NCI-H524 (cell line): Measurements from ENCODE around the gene VEGFA.

Source experiments
- DNase-seq, 2 experiments: peaks; one replicate each; lab custom pipeline; 2025; lab: John Stamatoyannopoulos, UW

The VEGFA gene

DNA sequence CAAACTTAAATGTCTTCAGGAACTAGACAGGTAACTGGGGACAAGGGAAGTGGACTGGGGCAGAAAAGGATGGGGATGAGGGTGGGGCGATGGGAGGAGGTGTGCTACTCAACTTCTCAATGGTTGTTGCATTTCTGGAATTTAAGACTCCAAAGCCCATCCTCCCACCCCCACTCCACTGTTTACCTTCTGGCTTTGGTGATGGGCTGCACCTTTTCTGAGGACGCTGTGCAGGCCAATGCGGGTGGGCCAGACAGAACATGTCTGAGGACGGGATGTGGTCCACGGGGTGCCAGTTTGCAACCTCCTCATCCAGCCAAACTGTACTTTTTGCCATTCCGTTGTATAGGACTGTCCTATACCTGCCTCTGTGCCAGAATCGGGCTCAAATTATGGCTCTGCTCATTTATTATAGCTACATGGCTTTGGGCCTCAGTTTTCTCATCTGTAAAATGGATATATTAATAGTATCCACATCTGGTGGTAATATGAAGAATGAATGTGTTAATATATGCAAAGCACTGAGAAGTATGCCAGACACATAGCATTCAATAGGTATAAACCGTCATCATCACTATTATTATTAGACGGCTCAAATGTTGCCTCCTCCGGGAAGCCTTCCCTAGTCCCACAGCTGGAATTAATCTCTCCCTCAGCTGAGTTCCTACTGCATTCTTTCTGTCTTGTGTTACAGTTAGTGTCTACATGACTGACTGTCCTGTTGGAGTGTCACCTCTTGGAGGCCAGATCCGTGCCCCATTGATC is 31.0 kb upstream of the VEGFA start:
- DNase-seq, result no peak

DNA sequence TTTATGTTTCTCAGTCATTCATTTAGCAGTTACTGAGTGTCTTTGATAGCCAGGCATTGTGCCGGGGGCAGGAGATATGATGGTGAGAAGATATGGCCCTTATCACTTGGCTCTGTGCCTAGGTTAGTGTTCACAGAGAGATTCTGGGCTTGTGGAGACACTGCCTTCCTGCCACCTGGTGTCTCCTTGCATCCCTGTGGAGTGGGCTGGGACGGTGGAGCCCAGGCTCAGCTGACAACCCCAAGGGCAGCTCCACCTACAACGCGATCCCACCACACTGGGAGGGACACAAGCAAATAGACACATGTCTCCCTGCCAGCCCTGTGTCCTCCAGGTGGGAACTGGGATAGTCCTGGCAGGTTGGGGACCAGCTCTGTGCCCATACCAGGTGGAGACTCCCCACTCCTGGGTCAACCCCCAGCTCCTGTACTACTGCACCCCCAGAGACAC is 30.3 kb upstream of the VEGFA start:
- no peak for DNase-seq

DNA sequence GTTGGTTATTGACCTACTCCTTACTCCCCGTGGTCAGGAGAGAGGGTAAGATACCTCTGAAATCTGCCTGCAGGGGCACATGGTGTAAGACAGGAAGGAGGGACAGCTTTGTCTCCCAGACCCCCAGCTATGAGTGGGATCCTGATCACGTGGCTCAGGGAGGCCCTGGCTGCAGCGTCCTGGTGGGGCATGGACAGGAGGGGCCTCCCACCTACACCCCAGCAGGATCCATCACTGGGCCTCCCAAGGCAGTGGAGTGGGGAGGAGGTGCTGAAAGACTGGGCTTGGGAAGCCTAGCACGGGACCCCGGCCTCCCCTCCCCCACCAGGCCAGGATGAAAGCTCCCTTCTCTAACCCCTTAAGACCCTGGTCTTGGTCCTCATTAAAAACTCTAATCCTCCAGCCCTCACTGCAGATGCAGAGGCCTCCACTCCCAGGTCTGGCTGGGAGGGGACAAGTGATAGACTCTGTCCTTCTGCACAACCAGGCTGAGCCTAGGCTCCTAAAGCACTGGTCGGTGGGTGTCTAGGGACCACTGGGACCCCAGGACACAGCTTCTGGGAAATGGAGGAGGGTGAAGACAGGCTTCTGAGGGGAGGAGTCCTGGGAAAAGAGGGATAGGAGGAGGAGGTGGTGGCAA is 29.6 kb upstream of the VEGFA start:
- DNase-seq, result no peak

DNA sequence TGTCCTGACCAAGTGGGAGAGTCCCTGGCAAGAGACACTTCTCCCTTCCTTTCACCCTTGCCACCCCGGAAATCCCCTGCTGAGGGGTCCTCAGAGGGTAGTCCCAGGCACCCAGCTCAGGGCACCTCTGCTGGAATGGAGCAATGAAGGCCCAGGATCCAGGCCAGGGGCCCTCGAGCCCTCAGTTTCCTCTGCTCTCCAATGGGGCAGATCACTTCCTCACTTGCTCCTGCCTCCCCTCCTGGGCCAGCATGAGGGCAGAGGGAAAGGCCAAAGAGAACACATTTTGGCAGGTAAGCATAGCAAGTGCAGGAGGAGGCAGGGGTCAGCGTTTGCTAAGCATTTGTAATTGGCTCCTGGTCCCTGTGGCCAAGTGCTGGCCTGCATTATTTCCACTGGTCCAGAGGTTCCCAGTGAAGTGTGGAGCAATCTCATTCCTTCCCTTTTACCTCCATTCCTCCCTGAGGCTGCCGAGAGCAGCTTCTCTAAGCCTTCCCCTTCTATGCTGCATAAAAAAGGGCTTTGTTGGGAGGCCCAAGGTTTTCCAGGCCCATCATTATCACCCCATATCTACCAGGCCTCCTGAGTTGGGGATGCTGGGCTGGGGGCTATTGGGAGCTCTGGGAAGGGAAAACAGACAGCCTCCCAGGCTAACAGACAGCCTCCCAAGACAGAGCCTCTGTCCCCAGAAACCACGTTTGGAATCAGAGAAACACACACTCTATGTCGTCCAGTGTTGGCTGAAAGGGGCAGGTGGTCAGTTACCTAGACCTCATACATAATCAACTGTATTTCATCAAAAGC is 28.8 kb upstream of the VEGFA start:
- no peak for DNase-seq

DNA sequence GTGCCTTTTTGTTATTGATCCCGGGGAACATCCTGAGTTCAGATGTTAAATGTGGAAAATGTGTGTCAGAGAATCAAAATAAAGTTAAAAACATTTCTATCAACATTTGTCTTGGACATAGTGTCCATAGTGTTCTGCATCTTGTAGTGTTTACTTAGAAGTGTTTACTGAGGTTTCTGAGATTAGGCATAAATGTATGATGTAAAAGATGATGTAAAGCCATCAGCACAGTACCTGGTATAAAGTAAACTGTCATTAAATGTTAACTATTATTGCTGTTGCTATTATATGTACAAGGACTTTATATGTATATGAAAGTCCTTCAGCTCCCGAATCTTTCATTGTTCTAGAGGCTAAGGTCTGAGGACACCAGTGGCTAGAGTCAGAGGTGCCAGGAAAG is 28.2 kb upstream of the VEGFA start:
- no peak for DNase-seq

DNA sequence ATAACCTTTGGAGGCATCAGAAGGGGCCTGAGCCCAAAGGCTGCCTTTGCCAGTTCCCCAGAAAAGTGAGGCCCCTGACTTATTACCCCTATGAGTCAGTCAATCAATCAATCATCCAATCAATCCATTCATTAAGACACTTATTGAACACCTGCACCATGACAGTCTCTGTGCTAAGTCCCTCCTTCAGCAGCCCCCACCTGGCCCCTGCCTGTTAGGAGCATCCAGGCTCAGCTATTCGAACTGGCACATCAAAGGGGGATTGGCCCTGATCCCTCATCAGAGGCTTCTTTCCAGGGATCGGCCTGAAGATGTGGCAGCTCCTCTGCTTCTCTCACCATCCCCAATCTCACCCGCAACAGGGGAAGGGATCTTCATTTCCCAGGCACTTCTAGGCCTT is 27.7 kb upstream of the VEGFA start:
- DNase-seq, result no peak

DNA sequence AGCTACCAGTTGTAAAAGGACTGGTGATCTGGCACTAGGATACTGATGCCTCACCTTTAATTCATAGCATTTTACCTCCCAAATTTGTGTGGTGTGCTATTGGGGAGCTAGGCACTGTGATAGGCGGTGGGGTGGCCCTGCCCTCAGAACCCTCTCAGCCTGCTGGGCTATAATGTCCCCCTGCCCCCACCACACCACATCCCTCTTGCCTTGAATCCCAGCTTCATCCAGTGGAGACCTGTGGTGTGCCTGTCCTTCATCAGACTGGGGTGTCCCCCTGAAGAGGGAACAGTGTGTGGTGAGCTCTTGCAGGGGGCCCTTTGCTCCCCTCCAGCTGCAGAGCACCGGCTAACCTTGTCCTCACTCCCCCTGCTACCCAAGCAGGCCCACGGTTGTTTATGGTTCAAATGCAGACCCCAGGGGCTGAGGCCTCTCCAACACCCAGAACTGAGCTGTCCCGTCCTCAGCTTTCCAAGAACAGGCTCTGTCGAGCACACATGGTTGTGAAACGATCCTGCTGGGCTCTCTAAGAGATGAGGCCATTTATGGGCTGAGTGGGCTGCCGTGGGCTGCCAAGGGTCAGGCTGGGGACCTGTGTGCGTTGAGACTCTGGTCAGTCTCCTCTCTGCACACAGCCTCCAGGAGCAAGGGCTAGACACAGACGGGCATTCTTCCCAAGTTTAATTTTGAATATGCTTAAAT is 26.9 kb upstream of the VEGFA start:
- DNase-seq, result no peak

DNA sequence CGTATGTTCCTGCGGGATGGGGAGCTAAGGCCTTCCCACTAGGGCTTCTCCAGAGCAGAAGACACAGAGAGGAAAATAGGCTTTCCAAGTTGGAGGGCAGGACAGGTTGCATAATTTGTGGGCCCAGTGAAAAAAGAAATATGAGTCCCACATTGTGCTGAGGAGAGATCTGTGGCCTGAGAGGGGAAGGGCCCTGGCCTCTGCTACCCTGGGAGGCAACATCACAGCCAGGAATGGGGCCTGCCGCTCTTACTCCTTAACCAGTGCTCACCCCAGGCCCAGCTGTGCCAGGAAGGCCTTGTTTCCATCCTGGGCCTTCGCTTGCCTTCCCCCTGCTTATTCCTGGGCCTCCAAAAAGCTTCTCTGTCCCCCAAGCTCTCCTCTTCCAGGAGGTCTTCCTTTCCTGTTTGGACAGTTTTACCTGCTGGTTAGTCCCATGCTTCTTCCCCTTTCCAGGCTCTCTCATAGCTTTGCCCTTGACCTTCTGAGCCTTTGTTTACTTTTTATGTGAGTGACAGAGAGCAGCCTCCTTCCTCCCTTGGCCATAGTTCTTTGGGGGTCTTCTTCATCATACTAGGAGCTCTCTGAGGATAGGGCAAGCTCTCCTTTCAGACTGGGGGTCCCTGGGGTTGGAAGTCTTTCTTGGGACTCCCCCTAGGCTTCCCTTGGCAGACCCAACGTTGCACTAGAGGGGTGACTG is 26.2 kb upstream of the VEGFA start:
- no peak for DNase-seq

DNA sequence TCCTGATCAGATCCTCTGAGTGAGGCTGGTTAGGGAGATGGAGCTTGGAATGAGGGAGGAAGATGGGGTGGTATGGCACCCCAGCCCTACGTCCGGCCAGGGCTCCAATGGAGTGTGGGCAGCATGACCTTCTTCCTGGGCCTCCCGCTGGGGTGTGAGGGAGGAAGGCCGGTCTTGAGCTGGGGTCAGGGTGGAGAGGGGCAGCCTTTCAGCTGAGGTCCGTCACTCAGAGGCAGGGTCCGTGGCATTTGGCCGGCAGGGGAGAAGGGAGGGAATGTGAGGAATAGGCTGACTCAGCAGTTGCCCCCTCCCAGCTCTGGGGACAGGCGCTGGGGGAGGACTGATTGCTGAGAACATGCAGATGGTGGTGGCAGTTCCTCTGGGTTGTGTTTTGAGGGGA is 25.5 kb upstream of the VEGFA start:
- DNase-seq, result no peak

DNA sequence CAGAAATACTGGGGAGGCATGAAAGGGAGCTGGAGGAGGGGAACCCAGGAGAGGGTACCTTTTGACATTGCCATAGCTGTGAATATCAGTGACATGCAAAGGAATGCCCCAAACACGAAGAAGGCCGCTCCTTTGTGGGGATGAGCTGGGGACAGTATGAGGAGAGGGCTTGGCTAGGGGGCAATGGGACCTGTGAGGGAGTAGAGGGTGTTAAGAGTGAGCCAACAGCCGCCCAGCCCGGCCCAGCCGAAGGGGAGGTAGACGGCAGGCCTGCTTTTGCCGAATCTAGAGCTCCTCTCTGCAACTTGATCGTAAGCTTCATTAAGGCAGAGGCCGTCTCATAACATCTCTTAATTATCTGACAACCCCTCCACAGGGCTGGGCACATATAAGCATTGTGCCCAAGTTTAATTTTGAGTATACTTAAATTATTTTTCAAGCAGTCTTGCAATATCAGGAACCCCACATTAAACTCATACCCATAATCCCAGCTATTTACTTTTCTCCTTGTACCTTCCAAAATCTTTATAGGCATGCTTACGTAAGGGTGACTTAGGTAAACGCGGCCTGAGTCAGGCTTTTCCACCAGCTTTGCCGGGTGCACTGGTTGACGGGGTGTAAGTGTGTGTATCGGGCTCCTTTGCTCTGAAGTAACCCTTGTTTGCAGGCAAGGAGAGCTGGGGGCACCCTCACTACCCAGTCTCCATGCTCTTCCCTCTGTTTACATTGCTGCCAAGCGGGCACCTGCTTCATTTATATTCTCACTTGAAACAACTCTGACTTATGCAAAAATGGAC is 24.9 kb upstream of the VEGFA start:
- DNase-seq, result no peak

DNA sequence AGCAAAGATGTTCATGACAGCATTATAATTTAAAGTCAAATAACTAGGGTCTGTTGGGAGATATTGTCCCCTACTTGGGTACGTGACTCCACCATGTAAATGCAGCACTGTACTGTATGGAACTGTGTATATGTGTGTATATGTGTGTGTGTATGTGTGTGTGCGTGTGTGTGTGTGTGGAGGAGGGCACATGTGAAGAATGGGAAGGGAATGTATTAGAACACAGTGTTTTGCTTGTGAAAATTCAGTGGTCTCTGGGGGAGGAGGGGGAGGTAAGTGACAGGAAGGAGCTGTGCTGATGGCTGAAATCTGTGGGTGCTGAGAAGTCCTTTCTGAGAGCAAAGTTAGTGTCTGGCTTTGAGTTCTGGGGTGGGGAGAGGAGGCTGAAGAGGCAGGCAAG is 23.9 kb upstream of the VEGFA start:
- DNase-seq, result no peak

DNA sequence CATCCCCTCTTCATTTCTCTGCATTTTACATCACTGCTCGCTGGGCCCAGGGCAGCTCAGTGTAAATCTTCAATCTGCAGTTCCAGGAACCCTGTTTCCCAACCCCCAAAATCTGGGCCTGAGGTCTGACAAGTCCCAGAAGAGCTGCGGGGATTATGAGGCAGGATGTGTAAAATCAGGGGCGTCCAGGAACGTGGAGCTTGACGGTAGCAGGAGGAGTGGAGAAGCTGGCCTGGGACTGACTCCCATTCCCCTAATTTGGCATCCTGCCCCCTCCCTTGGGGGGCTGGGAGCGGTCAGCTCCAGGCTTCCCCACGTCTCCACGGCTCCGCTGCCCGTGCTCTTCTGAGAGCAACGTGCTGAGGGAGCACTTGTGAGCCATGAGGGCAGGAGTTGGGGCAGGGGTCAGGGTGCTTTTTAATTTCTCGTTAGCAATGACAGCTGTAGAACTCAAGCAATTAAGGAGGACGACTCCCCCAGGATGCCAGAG is 23.4 kb upstream of the VEGFA start:
- no peak for DNase-seq

DNA sequence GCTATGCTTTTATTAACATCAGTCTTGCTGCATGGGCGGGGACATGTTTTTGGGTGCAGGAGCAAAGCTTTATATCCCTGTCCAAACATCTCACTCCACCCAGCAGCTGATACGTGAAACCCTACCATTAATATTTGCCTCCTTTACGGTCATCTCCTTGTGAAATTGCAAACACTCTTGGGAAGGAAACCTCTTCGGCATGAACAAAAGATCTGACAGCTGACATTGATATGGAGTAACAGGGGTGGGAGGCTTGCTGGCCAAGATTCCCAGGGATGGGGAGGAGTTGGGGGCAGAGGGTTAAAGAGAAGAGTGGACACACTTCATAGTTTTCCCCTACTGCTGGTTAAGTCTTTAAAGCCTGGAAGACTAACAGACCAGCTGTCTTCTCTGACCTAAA is 22.2 kb upstream of the VEGFA start:
- no peak for DNase-seq

DNA sequence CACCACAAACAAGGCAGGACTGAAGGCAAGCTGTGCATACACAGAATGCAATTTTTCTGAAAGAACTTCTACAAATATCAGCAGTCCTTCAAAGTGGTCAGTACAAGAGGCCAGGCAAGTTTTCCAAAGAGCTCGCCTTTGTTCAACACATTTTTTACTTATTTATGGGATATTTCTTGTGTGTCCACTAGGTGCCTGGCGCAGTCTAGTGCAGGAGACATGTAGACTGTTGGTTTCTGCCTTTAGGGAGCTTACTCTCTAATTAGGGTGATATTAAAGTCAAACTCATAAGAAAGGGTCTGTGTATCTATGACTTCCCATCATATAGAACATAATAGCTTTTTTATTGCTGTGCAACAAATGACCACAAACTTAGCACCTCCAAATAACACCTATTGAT is 21.2 kb upstream of the VEGFA start:
- DNase-seq, result no peak

DNA sequence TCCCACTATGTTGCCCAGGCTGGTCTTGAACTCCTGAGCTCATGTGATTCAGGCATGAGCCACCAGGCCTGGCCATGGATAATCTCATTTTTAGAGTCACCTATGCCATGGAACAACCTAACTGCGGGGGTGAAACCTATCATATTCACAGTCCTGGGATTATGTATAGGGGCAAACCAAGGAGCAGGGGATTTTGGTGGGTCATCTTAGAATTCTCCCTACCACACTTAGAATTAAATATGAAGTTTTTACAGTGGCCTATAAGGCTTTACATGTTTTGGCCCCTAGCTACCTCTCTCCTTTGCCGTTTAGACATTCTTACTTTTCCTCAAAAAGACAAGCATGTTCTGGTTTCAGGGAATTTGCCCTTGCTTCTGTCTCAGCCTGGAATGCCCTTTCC is 20.6 kb upstream of the VEGFA start:
- DNase-seq, result no peak

DNA sequence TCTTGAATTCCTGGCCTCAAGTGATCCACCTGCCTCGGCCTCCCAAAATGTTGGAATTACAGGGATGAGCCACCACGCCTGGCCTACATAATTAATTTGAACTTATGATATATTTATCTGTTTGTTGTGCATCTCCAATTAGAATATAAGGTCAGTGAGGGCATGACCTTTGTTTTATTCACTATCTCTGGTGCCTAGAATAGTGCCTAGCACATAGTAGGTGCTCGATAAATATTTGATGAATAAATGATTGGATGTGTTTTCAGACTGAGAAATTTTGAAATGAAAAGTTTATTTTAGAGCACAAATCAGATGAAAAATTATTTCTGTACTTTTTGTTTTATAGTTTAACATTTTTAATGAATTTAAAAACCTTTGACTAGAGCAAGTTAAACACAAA is 19.4 kb upstream of the VEGFA start:
- DNase-seq, result no peak

DNA sequence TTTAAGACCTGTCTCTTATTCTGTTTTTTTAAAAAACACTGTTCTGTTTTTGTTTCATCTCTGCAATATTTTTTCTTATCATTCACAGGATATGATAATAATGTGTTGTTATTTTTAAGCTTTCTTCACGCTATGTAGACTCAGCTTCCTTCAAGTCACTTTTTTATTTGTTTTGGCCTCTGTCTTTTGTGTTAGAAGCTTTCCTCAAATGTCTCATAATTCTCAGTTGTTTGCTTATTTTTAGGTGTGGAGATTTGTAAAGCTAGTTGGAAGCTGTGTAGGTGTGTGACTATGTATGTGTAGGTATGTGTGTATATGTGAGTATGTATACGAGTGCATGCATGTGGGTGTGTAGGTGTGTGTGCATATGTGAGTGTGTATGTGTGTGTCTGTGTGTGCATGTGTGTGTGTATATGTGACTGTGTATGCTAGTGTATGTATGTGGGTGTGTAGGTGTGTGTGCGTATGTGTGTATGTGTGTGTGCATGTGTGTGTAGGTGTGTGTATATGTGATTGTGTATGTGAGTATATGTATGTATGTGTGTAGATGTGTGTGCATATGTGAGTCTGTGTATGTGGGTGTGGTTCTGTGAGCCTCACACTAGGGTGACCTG is 16.3 kb upstream of the VEGFA start:
- no peak for DNase-seq

DNA sequence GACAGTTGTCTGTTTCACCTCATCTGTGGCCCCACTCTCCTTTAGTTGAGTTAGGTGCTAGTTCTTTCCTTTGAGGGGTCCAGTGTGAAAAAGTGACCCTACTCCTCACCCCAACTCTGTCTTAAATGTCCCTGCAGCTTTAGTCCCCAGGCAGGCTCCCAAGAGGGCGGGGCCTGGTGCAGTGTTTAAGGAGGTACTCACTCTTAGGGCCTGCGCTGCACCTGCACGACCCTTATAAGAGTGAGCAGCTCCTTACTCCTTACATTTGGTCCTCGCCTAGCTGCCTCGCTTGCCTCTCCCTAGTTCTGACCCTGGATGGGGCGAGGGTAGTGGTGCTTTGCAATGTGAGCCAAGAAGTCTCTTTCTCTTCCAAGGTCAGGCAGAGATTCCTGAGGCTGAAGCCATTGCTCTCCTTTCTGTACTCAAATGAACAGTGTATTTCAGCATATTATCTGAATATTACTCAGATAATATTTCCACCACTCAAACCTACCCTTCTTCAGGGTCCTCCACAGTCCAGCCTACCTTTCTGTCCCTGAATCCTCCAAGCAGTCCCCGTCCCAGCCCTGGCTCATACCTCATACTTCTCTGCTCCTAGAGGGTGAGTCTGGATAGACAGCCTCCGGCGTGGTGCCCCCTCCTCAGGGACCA is 11.9 kb upstream of the VEGFA start:
- DNase-seq, result peak in 1 of 2 experiments; percentile 7

DNA sequence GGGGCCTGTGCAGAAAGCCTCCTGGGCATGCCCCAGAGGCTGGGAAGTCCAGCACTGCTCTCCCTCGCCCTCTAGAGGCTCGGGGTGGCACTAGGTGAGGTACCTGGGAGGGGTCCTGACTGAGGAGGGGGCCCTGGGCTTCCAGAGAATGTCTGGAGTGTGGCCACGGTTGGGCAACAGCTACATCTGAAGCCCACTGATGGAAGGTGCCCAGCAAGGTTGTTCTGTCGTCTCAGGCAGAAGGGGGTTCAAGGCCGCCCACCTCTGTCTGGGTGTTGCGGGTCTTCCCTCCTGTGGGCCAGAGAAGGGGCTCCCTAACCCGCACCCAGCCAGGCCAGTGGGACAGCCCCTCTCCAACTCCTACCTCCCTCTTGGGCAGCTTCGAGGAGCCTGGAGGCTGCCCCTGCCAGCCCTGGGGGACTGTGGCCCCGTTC is 11.4 kb upstream of the VEGFA start:
- peak in 1 of 2 experiments; percentile 70 for DNase-seq
